Measurements from ENCODE around the gene PDE1C. TPM values are rescaled to one million over a fixed set of nuclear protein-coding genes. Genes with fewer than 3 reads are reported as not detected.

PDE1C gene
- total and polyA plus RNA-seq, 2 donors (not counting 1 experiment from before 2014, with no cell fraction given) = 0.52 TPM; not detected in 1

GRCh38 chr7:32025381-32026082 is 44.7 kb downstream of the PDE1C start:
- Histone ChIP-seq H3K4me1 (ENCODE audit: control insufficient read depth in 2 of 2, insufficient read depth in 2 of 2, low read length in 2 of 2) (no peaks in the 10 kb centered on the region), H3K27me3 (replicated peaks in 1 of 4; ENCODE audit: control extremely low read depth in 1 of 4, control insufficient read depth in 3 of 4, insufficient read depth in 4 of 4, low read length in 3 of 4) (no peaks in the 10 kb centered on the region), H3K4me2 (replicated peaks; ENCODE audit: low read depth, low read length, poor library complexity, severe bottlenecking) (no peak overlapping the region), H3K4me3 (ENCODE audit: control extremely low read depth in 1 of 5, extremely low read depth in 1 of 5, insufficient read depth in 1 of 5, low read depth in 2 of 5, low read length in 4 of 5) (no peak overlapping the region), H3K79me2 (ENCODE audit: control insufficient read depth, insufficient read depth, low read length) (no peaks in the 10 kb centered on the region), H3K36me3 (replicated peaks in 1 of 2; ENCODE audit: control extremely low read depth in 1 of 2, control insufficient read depth in 1 of 2, extremely low read depth in 1 of 2, insufficient read depth in 2 of 2, low read length in 1 of 2) (no peaks in the 10 kb centered on the region), H2AFZ (ENCODE audit: insufficient read depth, low read depth, low read length, poor library complexity, severe bottlenecking) (no peak overlapping the region), H4K20me1 (ENCODE audit: control insufficient read depth, insufficient read depth, low read length, poor library complexity, severe bottlenecking) (no peaks in the 10 kb centered on the region), H3K9me3 (ENCODE audit: control extremely low read depth in 1 of 3, control insufficient read depth in 2 of 3, insufficient read depth in 1 of 3, low read length in 2 of 3) (no peaks in the 10 kb centered on the region), H3K9ac (ENCODE audit: low read length) (no peak overlapping the region), H3K27ac (ENCODE audit: low read length in 2 of 2) (no peak overlapping the region)
- no peak overlapping the region for H3K4me3 Mint-ChIP-seq
- no peaks in the 10 kb centered on the region for H3K27me3 Mint-ChIP-seq
- H3K9me3 Mint-ChIP-seq (ENCODE audit: insufficient read depth) = no peaks in the 10 kb centered on the region
- intact Hi-C loops (cut with micrococcal nuclease) = no loop called here
- no peak overlapping the region for H3K27ac Mint-ChIP-seq
- TF ChIP-seq EZH2 (IDR thresholded peaks at IDR 0.05; ENCODE audit: borderline replicate concordance, insufficient read depth, low read depth, low read length, poor library complexity, severe bottlenecking) (no peak), CTCF (IDR thresholded peaks at IDR 0.05) (no peak)
- no peak for ATAC-seq (ENCODE audit: low read depth)
- POLR2A ChIA-PET = no interaction called here
- WGBS (ENCODE audit: insufficient coverage) = 90% methylated on average over 5 of the region's 6 CpGs
- DNase-seq = no peak
- no peaks in the 10 kb centered on the region for H3K4me1 Mint-ChIP-seq
- CTCF ChIA-PET = no interaction called here

GRCh38 chr7:32023376-32023775 is 46.8 kb downstream of the PDE1C start:
- Histone ChIP-seq H3K27me3 (replicated peaks in 1 of 4; ENCODE audit: control extremely low read depth in 1 of 4, control insufficient read depth in 3 of 4, insufficient read depth in 4 of 4, low read length in 3 of 4) (no peaks in the 10 kb centered on the region), H3K4me2 (replicated peaks; ENCODE audit: low read depth, low read length, poor library complexity, severe bottlenecking) (no peak overlapping the region), H4K20me1 (ENCODE audit: control insufficient read depth, insufficient read depth, low read length, poor library complexity, severe bottlenecking) (no peaks in the 10 kb centered on the region), H3K4me3 (ENCODE audit: control extremely low read depth in 1 of 5, extremely low read depth in 1 of 5, insufficient read depth in 1 of 5, low read depth in 2 of 5, low read length in 4 of 5) (no peak overlapping the region), H3K27ac (ENCODE audit: low read length in 2 of 2) (no peak overlapping the region), H3K9me3 (ENCODE audit: control extremely low read depth in 1 of 3, control insufficient read depth in 2 of 3, insufficient read depth in 1 of 3, low read length in 2 of 3) (no peaks in the 10 kb centered on the region), H3K79me2 (ENCODE audit: control insufficient read depth, insufficient read depth, low read length) (no peaks in the 10 kb centered on the region), H3K4me1 (ENCODE audit: control insufficient read depth in 2 of 2, insufficient read depth in 2 of 2, low read length in 2 of 2) (no peaks in the 10 kb centered on the region), H3K36me3 (replicated peaks in 1 of 2; ENCODE audit: control extremely low read depth in 1 of 2, control insufficient read depth in 1 of 2, extremely low read depth in 1 of 2, insufficient read depth in 2 of 2, low read length in 1 of 2) (no peaks in the 10 kb centered on the region), H2AFZ (ENCODE audit: insufficient read depth, low read depth, low read length, poor library complexity, severe bottlenecking) (no peak overlapping the region), H3K9ac (ENCODE audit: low read length) (no peak overlapping the region)
- WGBS (ENCODE audit: insufficient coverage) = 100% methylated on average over 1 of the region's 6 CpGs
- no peaks in the 10 kb centered on the region for H3K9me3 Mint-ChIP-seq (ENCODE audit: insufficient read depth)
- no peaks in the 10 kb centered on the region for H3K27me3 Mint-ChIP-seq
- H3K4me3 Mint-ChIP-seq = no peak overlapping the region
- H3K4me1 Mint-ChIP-seq = no peaks in the 10 kb centered on the region
- H3K27ac Mint-ChIP-seq = no peak overlapping the region
- ChIA-PET POLR2A (no interaction called here), CTCF (no interaction called here)
- intact Hi-C loops (cut with micrococcal nuclease) = no loop called here
- ATAC-seq (ENCODE audit: low read depth) = no peak
- no peak for TF ChIP-seq EZH2 (IDR thresholded peaks at IDR 0.05; ENCODE audit: borderline replicate concordance, insufficient read depth, low read depth, low read length, poor library complexity, severe bottlenecking)
- TF ChIP-seq CTCF (IDR thresholded peaks at IDR 0.05) = no peak
- no peak for DNase-seq
